A673 (cell line): Measurements from ENCODE around the gene ITPR2. TPM values are rescaled to one million over a fixed set of nuclear protein-coding genes. Genes with fewer than 3 reads are reported as not detected.

Experiments used
- BruUV-seq: library from RNA; stranded (reverse); fragments of 400-500 nt; replicated peaks from 2 replicates; lab custom pipeline; 2021; lab: Mats Ljungman, UMichigan
- CTCF ChIA-PET: fragments of 300-600 bp; sonication (Branson Sonifier 250); formaldehyde crosslinking; loops from one replicate; lab custom pipeline; 2022; ENCODE audit warnings: antibody characterized with exemption; lab: Charles Lee
- POLR2A ChIA-PET: fragments of 300-600 bp; sonication (Branson Sonifier 250); formaldehyde crosslinking; loops from one replicate; lab custom pipeline; 2022; ENCODE audit warnings: antibody characterized with exemption; ENCODE audit not compliant: low non-redundant PET; lab: Charles Lee
- DNase-seq: peaks from one replicate; pipeline ENCODE4 v3.0.0-alpha.2; 2015; ENCODE audit warnings: low spot score
- H3K27ac ChIP-seq: fragments of 200-600 bp; sonication (generic); 2 replicates; pipeline ENCODE4 v1.5.1; 2016; ENCODE audit warnings: mixed run types, low read depth, mild to moderate bottlenecking, mixed read lengths, antibody characterized with exemption, low read length; ENCODE audit not compliant: poor library complexity, severe bottlenecking
- H3K27me3 ChIP-seq: fragments of 200-600 bp; sonication (generic); replicated peaks from 2 replicates; pipeline ENCODE4 v1.6.1; 2017; ENCODE audit warnings: mixed run types, low read depth, mild to moderate bottlenecking, mixed read lengths, antibody characterized with exemption, low read length; ENCODE audit not compliant: insufficient read depth, poor library complexity
- H3K36me3 ChIP-seq: fragments of 200-600 bp; sonication (generic); 2 replicates; pipeline ENCODE4 v1.6.1; 2016; ENCODE audit warnings: mixed run types, mild to moderate bottlenecking, mixed read lengths, antibody characterized with exemption, low read length; ENCODE audit not compliant: insufficient read depth, poor library complexity, severe bottlenecking
- H3K4me1 ChIP-seq: fragments of 200-600 bp; sonication (generic); 2 replicates; pipeline ENCODE4 v1.6.1; 2017; ENCODE audit warnings: mixed run types, mild to moderate bottlenecking, mixed read lengths, antibody characterized with exemption, low read length; ENCODE audit not compliant: insufficient read depth, poor library complexity, severe bottlenecking
- H3K4me3 ChIP-seq: fragments of 200-600 bp; sonication (generic); 2 replicates; pipeline ENCODE4 v1.5.1; 2016; ENCODE audit warnings: low read depth, mixed run types, mild to moderate bottlenecking, mixed read lengths, low read length; ENCODE audit not compliant: poor library complexity, severe bottlenecking
- H3K9me3 ChIP-seq: fragments of 200-600 bp; sonication (generic); 2 replicates; pipeline ENCODE4 v1.6.1; 2016; ENCODE audit warnings: mixed run types, low read depth, mild to moderate bottlenecking, mixed read lengths, antibody characterized with exemption, low read length; ENCODE audit not compliant: poor library complexity, severe bottlenecking
- CTCF ChIP-seq: fragments of 300-800, 200-600 bp; sonication (generic); conservative IDR thresholded peaks from 2 replicates; pipeline ENCODE4 v1.5.1; 2017; ENCODE audit warnings: low read depth, mild to moderate bottlenecking, antibody characterized with exemption, low read length, moderate library complexity, mixed read lengths
- EZH2 ChIP-seq: fragments of 200-600 bp; sonication (generic); IDR thresholded peaks from 2 replicates; pipeline ENCODE4 v1.6.1; 2017; ENCODE audit warnings: borderline replicate concordance, low read depth, mild to moderate bottlenecking, mixed read lengths, antibody characterized with exemption, low read length; ENCODE audit not compliant: poor library complexity, severe bottlenecking
- intact Hi-C: fragments of 100-400 bp; cut with micrococcal nuclease; formaldehyde crosslinking; loops from one replicate; pipeline ENCODE4 v1.10.0; 2022; ENCODE audit not compliant: unreplicated experiment
- total RNA-seq: library from RNA; stranded (reverse); gene quantifications from 2 replicates; pipeline ENCODE4 v1.2.3, GENCODE V29; 2021

The ITPR2 gene
- total RNA-seq, 1 experiment from 2014 or later, result 22.6 TPM

- ChIA-PET POLR2A (no interaction called here), CTCF (no interaction called here)
- intact Hi-C loops, result no loop called here
- TF ChIP-seq EZH2, result no peak
- no peak for TF ChIP-seq CTCF
- Histone ChIP-seq H3K27me3 (no peaks in the 10 kb centered on the region), H3K4me1 (peaks cover 15% of the 10 kb centered on the region), H3K27ac (no peak overlapping the region), H3K4me3 (no peak overlapping the region), H3K9me3 (peaks cover 15% of the 10 kb centered on the region), H3K36me3 (peaks cover 8% of the 10 kb centered on the region)
- no peak for DNase-seq
- no TSS peak for BruUV-seq
Measured at GRCh38 chr12:26686408-26686807, 146.6 kb downstream of the ITPR2 start.

- H3K27ac ChIP-seq, result no peak overlapping the region
- ChIA-PET CTCF (no interaction called here), POLR2A (no interaction called here)
- no peak for DNase-seq
- intact Hi-C loops, result no loop called here
- H3K27me3 ChIP-seq, result no peaks in the 10 kb centered on the region
- H3K9me3 ChIP-seq, result peaks cover 15% of the 10 kb centered on the region
- no TSS peak for BruUV-seq
- TF ChIP-seq EZH2 (no peak), CTCF (no peak)
- H3K4me3 ChIP-seq, result no peak overlapping the region
- H3K4me1 ChIP-seq, result peaks cover 24% of the 10 kb centered on the region
- H3K36me3 ChIP-seq, result peaks cover 8% of the 10 kb centered on the region
Measured at GRCh38 chr12:26684101-26684500, 148.9 kb downstream of the ITPR2 start.

- intact Hi-C loops, result no loop called here
- no TSS peak for BruUV-seq
- H3K4me1 ChIP-seq, result peaks cover 29% of the 10 kb centered on the region
- H3K4me3 ChIP-seq, result no peak overlapping the region
- DNase-seq, result no peak
- no peak for TF ChIP-seq EZH2
- TF ChIP-seq CTCF, result no peak
- no peak overlapping the region for H3K27ac ChIP-seq
- ChIA-PET CTCF (interaction anchor here (0.6 kb wide), 1 partner anchor 19 kb away, joined by 5 read pairs; no protein-coding TSS in a partner anchor), POLR2A (no interaction called here)
- peaks cover 15% of the 10 kb centered on the region for H3K9me3 ChIP-seq
- H3K27me3 ChIP-seq, result no peaks in the 10 kb centered on the region
- H3K36me3 ChIP-seq, result peaks cover 8% of the 10 kb centered on the region
Measured at GRCh38 chr12:26683443-26683842, 149.6 kb downstream of the ITPR2 start.
